ENCODE results near the gene RAP1B.

- TF ChIP-seq CTCF (IDR thresholded peaks at IDR 0.05) (no peak), POLR2A (IDR thresholded peaks at IDR 0.05) (no peak)
Observed at GRCh38 chr12:68636268-68636667, 25.6 kb downstream of the RAP1B start.

Measured in ovary (tissue), 3 donors.